Stimulated activated CD4-positive, alpha-beta T cell treated with anti-CD3 and anti-CD28 coated beads, TNF-alpha, amount 100 ng/mL, for 1 hour (primary cell): ENCODE measurements around the gene PTPRN2.

Experiments used
- DNase-seq, 3 donors: peaks; one replicate each; pipeline ENCODE4 v3.0.0-alpha.2; 2020; ENCODE audit warnings: low read depth in 3 of 3, low spot score in 1 of 3

Gene PTPRN2

DNA sequence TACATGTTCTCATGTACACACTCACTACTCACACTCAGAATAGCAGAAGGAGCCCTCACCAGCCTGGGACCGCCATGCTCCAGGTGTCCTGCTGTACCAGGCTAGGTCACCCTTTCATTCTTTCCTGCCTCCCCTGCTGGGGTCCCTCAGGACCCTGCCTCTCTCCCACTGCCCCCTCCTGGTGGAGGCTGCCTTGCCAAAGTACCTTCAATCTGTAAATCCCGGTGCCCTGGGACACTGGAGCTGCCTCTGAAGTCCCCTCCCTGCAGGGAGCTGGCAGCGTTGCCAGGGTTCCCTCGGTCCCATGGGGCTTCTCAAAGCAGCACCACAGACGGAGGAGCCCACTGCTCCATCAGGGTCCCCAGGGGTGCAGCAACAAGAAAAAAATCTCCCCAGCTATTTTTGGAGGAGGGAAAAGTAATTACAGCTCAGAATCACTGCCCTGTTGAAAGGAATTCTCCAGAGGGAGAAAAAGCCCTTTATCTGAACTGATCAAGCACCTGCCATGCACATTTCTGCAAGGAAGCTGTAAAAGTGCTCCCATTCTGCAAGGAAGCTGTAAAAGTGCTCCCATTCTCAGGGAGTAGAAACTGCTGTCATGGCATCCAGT, 259.9 kb downstream of the PTPRN2 start:
- DNase-seq = no peak

DNA sequence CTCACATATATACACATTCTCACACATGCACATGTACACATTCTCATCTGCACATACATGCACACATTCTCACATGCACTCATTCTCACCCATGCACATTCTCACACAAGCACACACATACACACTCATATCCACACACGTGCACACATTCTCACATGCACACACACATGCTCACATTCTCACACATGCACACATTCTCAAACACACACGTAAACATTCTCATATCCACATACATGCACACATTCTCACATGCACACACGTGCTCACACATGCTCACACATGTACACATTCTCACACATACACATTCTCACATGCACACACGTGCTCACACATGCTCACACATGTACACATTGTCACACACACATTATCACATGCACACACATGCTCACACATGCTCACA, 260.6 kb downstream of the PTPRN2 start:
- no peak for DNase-seq

DNA sequence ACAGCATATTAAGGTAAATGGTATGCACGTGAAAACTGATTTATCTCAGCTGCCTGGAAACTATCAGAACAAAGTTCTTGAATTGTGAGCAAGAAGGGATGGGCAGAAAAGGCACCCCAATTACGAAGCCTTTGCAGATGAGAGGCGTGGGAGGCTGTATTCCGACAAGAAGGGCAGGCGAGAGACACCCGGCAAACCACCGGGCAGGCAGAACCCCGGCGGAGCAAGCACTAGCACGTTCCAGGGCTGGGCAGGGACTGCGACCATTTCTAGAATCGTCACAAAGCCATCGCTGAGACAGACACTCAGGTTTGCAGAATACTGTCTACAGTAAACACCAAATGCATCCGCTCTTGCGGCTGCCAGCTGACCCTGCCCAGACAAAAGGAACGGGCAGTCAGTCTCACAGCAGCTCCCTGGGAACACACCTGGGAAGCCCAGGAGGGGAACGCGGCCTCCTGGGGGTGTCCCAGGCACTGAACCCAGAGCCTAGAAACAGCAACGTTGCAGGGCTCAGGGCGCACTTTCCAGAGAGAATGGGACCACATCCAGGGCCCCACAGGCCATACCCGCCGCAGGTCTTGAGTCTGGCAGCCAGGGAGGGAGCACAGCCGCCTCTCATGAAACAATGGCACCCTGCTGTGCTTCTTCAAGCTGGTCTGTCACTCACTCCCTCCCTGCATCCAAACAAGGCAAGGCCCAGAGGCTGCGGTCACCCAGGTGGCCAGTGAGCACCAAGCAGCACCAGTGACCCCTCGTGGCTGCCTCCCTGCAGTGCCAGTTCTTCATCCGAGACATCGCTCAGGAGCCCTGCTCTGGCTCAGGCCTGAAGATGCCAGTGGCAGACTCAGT, 261.9 kb downstream of the PTPRN2 start:
- no peak for DNase-seq

DNA sequence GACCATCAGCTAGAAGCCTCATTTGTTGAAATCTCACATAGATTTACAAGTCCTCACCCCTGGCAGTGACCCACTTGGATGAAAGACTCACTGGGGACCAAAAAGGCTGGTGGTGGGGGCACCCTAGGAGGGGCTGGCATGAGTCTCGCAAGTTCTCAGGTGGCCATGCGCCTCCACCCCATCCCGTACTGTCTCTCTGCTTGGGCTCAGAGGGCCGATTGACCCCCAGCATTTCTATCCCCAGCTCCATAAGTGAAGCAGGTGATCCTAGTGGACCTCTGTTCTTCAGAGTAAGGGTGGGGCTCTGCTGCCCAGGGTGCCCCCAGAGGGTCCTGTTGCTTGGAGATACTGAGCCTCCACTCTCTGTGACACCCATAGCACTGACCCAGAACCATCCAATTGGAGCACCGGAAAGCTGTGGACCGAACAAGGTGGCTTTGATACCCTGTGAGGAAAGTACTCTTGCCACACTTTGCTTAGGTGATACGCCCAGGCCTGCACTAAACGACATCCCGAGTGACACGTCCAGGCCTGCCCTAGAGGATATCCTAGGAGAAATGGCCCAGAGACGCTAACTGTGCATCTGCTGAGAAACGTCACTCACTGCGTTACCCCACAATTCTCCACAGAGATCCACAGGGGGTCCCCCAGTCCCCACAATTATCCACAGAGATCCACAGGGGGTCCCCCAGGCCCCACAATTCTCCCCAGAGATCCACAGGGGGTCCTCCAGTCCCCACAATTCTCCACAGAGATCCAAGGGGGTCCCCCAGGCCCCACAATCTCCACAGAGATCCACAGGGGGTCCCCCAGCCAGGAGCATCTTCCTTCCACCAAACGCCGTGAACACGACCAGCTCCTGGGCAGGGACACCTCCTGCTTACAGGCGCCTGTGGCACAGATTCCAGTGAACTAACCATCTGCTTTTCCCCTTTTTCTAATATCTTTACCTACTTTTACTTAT, 262.9 kb downstream of the PTPRN2 start:
- DNase-seq = no peak

GRCh38 chr7:158323741-158324396, 263.8 kb downstream of the PTPRN2 start:
- no peak for DNase-seq

GRCh38 chr7:158322616-158323530, 264.8 kb downstream of the PTPRN2 start:
- DNase-seq = no peak

DNA sequence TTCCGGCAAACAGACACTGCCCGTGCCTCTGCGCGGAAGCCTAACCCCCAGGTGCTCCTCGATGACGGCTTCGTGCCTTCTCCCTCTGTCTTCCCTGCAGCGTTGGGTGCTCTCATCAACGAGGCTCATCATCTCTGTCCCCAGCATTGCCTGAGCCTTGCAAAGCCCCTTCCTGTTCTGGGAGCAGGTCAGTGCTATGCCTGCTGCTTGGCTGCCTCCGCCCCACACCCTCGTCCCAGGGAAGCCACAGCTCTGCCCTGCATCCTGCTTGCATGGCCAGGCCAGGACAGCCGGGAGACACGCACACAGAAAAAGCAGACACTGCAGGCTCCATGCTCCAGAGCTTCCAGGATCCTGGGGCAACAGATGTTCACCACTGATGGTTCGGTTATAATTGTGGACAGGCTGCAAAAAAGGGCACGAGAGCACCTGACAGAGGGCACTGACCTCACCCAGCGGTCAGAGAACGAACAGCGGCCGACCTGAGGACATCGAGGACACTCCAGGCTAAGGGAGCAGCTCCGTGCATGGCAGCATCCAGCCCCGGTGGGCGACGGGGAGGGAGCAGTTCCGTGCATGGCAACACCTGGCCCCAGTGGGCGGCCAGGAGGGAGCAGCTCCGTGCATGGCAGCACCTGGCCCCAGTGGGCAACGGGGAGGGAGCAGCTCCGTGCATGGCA, 265.5 kb downstream of the PTPRN2 start:
- no peak for DNase-seq

DNA sequence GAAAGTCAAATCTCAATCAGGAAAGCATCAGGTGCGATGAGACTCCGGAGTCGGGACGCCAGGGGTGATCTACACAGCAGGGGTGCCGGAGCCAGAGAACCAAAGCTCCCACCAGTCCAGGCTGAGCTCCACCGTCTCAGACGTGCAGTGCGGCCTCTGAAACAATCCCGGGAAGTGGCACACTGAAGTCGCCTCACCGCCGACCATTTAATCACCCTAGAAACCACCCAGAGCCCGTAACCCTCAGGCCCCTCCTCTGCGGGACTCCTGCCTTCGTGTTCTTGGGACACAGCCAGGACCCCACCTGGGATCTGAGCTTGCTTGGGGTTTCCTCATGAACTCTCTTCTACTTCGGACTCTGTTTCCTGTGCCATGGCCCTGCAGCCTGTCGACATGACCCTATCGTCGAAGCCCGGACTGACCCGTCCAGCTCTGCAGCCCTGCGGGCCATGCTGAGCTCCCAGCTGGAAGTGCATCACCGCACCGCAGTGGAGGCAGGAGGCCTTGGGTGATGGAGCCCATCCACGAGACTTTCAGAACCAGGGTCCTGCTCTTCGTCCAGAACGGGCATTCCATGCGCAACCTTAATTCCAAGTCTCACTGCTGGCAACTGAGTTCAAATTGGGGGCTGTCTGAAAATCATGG, 266.4 kb downstream of the PTPRN2 start:
- no peak for DNase-seq

DNA sequence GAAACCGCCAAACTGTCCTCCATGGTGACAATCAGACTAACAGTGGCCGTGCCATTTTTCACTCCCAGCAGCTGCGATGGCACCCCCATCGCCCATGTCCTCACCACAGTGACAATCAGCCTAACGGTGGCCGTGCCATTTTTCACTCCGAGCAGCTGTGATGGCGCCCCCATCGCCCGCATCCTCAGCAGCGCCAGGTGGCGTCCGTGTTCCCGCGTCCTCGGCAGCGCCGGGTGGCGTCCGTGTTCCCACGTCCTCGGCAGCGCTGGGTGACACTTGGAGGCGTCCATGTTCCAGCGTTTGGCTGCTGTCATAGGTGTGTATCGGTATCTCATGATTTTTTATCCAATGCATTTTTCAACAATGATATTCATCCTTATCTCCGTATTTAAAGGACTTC, 267.3 kb downstream of the PTPRN2 start:
- no peak for DNase-seq

DNA sequence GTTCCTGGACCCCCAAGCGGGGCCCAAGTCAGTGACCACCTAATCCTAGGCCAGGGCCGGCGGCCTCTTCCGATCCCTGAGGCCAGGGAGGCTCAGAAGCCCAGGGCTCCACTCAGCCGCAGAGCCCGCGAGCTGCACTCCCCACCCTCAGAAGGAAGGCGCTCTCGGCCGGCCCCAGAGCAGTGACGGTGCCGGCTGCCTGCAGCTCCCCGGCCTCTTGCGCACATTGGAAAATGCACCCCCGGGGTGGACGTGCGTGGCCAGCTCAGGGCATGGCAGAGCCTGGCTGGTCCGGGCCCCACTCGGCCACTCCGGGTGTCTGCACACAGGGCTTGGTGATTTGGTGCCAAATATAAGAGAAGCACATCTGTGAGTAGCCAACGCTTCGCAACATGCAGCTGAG, 269.1 kb downstream of the PTPRN2 start:
- DNase-seq = no peak

DNA sequence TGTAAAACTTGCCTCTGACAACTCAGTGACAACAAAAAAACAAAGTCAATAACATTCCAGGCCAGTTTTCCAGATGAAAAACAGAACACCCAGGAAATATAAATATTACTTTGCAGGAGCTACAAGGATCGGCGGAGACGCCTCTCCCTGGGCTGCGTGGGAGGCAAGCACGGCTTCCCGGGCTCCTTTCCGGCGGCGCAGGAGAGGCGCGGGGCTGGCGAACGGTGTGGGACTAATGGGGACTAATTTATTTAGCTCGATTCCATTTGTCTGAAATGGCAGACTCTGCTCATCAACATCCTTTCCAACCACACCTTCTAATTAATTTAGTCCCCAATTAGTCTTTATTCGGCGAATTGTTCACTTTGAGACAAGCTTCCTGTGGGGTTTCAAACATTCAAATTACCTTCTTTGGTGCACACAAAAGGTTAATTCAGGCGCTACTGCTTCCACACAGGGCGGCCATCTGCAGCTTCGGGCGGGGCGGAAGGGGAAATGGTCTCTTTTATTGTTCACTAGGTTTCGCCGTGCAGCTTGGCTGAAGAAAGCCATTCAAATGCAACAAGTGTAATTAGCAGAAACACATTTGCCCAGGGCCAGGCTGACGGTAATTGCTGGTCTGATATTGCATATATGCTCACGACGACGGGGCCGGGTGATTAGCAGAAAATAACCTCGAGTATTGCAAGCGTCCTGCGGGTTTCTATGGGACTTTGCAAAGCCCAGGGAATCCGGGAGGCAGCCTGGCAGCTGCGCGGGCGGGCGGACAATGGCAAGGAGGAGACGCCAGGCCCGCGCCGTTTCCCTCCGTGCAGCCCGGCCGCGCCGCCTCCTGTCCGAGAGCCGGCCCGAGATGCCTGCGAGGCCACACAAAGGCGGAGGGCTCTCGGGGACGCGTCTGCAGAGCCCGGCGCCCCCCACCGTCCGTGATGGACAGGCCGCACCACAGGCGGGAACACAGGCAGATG, 270.1 kb downstream of the PTPRN2 start:
- no peak for DNase-seq

GRCh38 chr7:158316466-158317031, 271.1 kb downstream of the PTPRN2 start:
- DNase-seq = no peak

DNA sequence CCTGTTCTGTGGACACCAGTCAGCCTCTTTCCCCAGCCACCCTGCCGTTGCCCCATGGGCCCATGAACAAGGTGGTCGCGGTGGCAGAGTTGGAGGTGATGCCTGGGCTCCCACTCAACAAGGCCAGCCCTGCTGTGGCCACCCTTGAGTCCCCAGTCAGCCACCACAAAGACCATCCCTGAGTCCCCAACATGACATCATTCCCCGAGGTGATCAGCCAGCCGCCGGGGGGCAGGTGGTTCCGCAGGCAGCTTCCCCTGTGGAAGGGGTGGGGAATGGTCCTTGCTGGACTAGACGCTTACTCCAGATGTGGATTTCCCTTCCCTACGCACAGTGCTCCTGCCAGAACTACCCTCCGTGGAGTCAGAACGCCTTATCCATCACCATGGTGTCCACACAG, 271.7 kb downstream of the PTPRN2 start:
- DNase-seq = no peak

GRCh38 chr7:158315326-158315725, 272.3 kb downstream of the PTPRN2 start:
- no peak for DNase-seq

GRCh38 chr7:158314394-158314793, 273.2 kb downstream of the PTPRN2 start:
- no peak for DNase-seq

DNA sequence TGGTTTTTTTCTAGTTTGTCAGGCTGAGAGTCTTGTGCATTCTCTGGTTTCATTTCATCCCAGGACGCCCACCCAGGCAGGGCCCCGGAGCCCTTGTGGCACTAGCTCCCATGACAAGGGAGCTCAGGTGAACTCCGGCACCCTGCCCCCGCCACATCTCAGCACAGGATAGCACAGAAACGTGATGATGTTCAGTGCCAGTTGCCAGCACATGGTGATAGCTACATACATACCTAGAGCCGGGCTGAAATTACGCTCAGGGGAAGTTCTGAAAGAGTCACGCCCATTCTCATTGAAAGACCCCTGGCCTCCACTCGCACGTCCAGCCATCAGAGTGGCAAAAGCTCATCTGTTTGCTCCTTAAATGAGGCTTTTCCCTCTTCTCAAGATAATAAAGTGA, 273.7 kb downstream of the PTPRN2 start:
- no peak for DNase-seq

- DNase-seq = no peak
These were observed 274.8 kb downstream of the PTPRN2 start for GRCh38 chr7:158312789-158313188.

GRCh38 chr7:158311791-158312190, 275.8 kb downstream of the PTPRN2 start:
- no peak for DNase-seq
